ENCODE measurements around the gene EARS2. TPM values are rescaled to one million over a fixed set of nuclear protein-coding genes. Genes with fewer than 3 reads are reported as not detected.

Gene EARS2
- total and polyA plus RNA-seq, 9 of the 15 experiments (the other 6 are each of a cell fraction or from before 2014, with no cell fraction given) = 17.6 to 58.6 (median 36.3) TPM

DNA sequence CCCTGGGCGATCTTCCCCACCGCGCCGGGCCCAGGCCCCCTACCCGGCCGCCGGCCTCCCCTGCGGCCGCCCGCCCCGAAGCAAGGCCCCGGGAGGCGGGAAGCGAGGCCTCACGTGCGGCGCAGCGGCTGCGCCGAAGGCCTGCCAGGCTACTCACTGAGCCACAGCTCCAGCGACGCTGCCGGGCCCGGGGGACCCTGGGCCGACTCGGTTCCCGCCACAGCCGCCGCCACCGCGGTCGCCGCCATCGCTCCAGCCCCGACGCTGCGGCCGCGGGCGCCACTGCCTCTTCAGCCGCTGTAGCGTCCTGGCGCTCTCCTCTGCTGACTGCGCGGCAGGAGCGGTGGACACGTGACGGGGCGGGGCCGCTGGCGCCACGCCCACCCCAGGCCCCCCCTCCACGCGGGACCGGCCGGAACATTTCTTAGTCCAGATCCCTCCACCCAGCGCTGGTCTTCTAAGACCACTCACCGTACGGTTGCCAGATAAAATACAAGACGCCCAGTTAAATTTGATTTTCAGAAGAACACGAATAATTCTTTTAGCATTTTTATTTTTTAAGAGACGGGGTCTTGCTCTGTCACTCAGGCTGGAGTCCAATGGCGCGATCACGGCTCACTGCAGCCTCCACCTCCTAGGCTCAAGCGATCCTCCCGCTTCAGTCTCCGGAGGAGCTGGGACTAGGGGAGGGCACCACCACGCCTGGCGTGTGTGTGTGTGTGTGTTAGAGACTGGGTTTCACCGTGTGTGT, 46.8 kb downstream of the EARS2 start, which contains the start of gene GGA2 (continued):
- TF ChIP-seq, protein P1, sequence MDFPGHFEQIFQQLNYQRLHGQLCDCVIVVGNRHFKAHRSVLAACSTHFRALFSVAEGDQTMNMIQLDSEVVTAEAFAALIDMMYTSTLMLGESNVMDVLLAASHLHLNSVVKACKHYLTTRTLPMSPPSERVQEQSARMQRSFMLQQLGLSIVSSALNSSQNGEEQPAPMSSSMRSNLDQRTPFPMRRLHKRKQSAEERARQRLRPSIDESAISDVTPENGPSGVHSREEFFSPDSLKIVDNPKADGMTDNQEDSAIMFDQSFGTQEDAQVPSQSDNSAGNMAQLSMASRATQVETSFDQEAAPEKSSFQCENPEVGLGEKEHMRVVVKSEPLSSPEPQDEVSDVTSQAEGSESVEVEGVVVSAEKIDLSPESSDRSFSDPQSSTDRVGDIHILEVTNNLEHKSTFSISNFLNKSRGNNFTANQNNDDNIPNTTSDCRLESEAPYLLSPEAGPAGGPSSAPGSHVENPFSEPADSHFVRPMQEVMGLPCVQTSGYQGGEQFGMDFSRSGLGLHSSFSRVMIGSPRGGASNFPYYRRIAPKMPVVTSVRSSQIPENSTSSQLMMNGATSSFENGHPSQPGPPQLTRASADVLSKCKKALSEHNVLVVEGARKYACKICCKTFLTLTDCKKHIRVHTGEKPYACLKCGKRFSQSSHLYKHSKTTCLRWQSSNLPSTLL (IDR thresholded peaks at IDR 0.05) = no peak
- TF ChIP-seq TGIF2 (CRISPR knock-in tag; IDR thresholded peaks at IDR 0.05) (peak; percentile 95), C11orf30 (IDR thresholded peaks at IDR 0.05; ENCODE audit: low read depth) (no peak), HLTF (IDR thresholded peaks at IDR 0.05) (no peak), HMGN3 (IDR thresholded peaks at IDR 0.05; ENCODE audit: borderline replicate concordance, extremely low read depth, insufficient read length, low read depth, low read length) (peak; percentile 90), SMAD4 (CRISPR knock-in tag; conservative IDR thresholded peaks at IDR 0.05) (peak; percentile 57; the same call in 1 of the 2 replicates)
- TF ChIP-seq, protein P2, sequence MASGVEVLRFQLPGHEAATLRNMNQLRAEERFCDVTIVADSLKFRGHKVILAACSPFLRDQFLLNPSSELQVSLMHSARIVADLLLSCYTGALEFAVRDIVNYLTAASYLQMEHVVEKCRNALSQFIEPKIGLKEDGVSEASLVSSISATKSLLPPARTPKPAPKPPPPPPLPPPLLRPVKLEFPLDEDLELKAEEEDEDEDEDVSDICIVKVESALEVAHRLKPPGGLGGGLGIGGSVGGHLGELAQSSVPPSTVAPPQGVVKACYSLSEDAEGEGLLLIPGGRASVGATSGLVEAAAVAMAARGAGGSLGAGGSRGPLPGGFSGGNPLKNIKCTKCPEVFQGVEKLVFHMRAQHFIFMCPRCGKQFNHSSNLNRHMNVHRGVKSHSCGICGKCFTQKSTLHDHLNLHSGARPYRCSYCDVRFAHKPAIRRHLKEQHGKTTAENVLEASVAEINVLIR (CRISPR knock-in tag; IDR thresholded peaks at IDR 0.05) = no peak
